Measurements from ENCODE around the gene COL9A1. TPM values are rescaled to one million over a fixed set of nuclear protein-coding genes. Genes with fewer than 3 reads are reported as not detected.

COL9A1 gene
- total RNA-seq, 3 donors from 2014 or later (not counting 1 experiment from before 2014, with no cell fraction given): not detected

GRCh38 chr6:70282919-70283461, 19.9 kb downstream of the COL9A1 start:
- no peaks in the 10 kb centered on the region for H3K36me3 Mint-ChIP-seq
- no peaks in the 10 kb centered on the region for H3K4me1 Mint-ChIP-seq
- DNase-seq (no peak), ATAC-seq (no peak)
- no peaks in the 10 kb centered on the region for H3K9me3 ChIP-seq (ENCODE audit: control insufficient read depth, insufficient read depth, low read length)
- no peak overlapping the region for H3K27ac ChIP-seq (ENCODE audit: low read length)
- H3K9me3 Mint-ChIP-seq: no peaks in the 10 kb centered on the region
- no peak overlapping the region for H3K4me3 Mint-ChIP-seq
- peaks cover 19% of the 10 kb centered on the region for H3K27me3 ChIP-seq (ENCODE audit: control insufficient read depth, insufficient read depth, low read length)
- no peaks in the 10 kb centered on the region for H3K4me1 ChIP-seq (ENCODE audit: control insufficient read depth, insufficient read depth, low read length)
- H3K27ac Mint-ChIP-seq: no peak overlapping the region
- H3K4me3 ChIP-seq (ENCODE audit: low read length): no peak overlapping the region
- 4% methylated on average over 31 of the region's 31 CpGs for WGBS (ENCODE audit: insufficient coverage)
- H3K27me3 Mint-ChIP-seq (ENCODE audit: low read depth in 2 of 2): peaks cover 7 to 16% of the 10 kb centered on the region in 2 donors
- intact Hi-C loops (cut with micrococcal nuclease): no loop called here
- H3K36me3 ChIP-seq (ENCODE audit: control insufficient read depth, insufficient read depth, low read length): no peaks in the 10 kb centered on the region
- no peak for TF ChIP-seq CTCF (IDR thresholded peaks at IDR 0.05)

DNA sequence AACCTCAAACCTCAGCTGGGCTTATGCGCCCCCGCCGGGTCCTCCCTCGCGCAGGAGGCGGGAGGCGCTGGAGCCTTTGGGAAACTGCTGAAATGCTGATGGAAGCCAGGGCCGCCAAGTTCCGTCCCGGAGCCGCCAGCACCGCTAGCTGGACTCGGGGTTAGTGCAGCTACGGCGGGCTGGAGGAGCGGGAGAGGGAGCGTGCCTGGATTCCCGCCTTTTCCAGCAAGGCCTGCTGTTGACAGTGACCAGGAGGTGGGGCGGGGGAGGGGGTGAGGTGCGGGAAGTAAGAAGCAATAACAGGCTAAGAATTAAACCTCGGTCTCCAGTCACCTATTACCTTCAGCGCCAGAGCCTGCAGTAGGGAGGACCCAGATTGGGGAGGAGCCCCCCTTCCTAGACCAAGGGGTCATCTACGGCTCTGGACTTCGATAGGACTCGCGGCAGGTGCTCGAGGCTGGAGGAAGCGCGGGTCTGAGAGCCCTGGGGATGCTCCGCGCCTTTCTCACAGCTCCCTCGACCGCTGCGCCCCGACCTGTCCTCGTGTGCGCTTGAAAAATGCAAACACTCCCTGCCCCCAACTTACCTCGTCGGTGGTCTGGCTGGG, 20.5 kb downstream of the COL9A1 start:
- intact Hi-C loops (cut with micrococcal nuclease): no loop called here
- peaks cover 7 to 16% of the 10 kb centered on the region in 2 donors for H3K27me3 Mint-ChIP-seq (ENCODE audit: low read depth in 2 of 2)

GRCh38 chr6:70281923-70282311, 21.0 kb downstream of the COL9A1 start:
- no peaks in the 10 kb centered on the region for H3K36me3 ChIP-seq (ENCODE audit: control insufficient read depth, insufficient read depth, low read length)
- Mint-ChIP-seq H3K36me3 (no peaks in the 10 kb centered on the region), H3K27me3 (ENCODE audit: low read depth in 2 of 2) (peaks cover 7 to 16% of the 10 kb centered on the region in 2 donors), H3K27ac (no peak overlapping the region), H3K4me3 (no peak overlapping the region), H3K9me3 (no peaks in the 10 kb centered on the region), H3K4me1 (no peaks in the 10 kb centered on the region)
- 30% methylated on average over 8 of the region's 8 CpGs for WGBS (ENCODE audit: insufficient coverage)
- intact Hi-C loops (cut with micrococcal nuclease): no loop called here
- H3K4me3 ChIP-seq (ENCODE audit: low read length): no peak overlapping the region
- ATAC-seq: no peak
- no peak overlapping the region for H3K27ac ChIP-seq (ENCODE audit: low read length)
- peaks cover 19% of the 10 kb centered on the region for H3K27me3 ChIP-seq (ENCODE audit: control insufficient read depth, insufficient read depth, low read length)
- H3K9me3 ChIP-seq (ENCODE audit: control insufficient read depth, insufficient read depth, low read length): no peaks in the 10 kb centered on the region
- H3K4me1 ChIP-seq (ENCODE audit: control insufficient read depth, insufficient read depth, low read length): no peaks in the 10 kb centered on the region
- DNase-seq: no peak
- no peak for TF ChIP-seq CTCF (IDR thresholded peaks at IDR 0.05)

More for the DNA sequence above, 20.5 kb downstream of the COL9A1 start:
- Histone ChIP-seq H3K27me3 (ENCODE audit: control insufficient read depth, insufficient read depth, low read length) (peaks cover 19% of the 10 kb centered on the region), H3K4me3 (ENCODE audit: low read length) (no peak overlapping the region), H3K36me3 (ENCODE audit: control insufficient read depth, insufficient read depth, low read length) (no peaks in the 10 kb centered on the region), H3K9me3 (ENCODE audit: control insufficient read depth, insufficient read depth, low read length) (no peaks in the 10 kb centered on the region), H3K4me1 (ENCODE audit: control insufficient read depth, insufficient read depth, low read length) (no peaks in the 10 kb centered on the region), H3K27ac (ENCODE audit: low read length) (no peak overlapping the region)
- H3K4me3 Mint-ChIP-seq: no peak overlapping the region
- TF ChIP-seq CTCF (IDR thresholded peaks at IDR 0.05): no peak
- no peak for ATAC-seq
- H3K4me1 Mint-ChIP-seq: no peaks in the 10 kb centered on the region
- H3K36me3 Mint-ChIP-seq: no peaks in the 10 kb centered on the region
- H3K27ac Mint-ChIP-seq: no peak overlapping the region
- no peak for DNase-seq
- no peaks in the 10 kb centered on the region for H3K9me3 Mint-ChIP-seq
- 4% methylated on average over 39 of the region's 39 CpGs for WGBS (ENCODE audit: insufficient coverage)

GRCh38 chr6:70280400-70280853, 22.5 kb downstream of the COL9A1 start:
- Mint-ChIP-seq H3K27me3 (ENCODE audit: low read depth in 2 of 2) (peaks cover 7 to 16% of the 10 kb centered on the region in 2 donors), H3K36me3 (no peaks in the 10 kb centered on the region), H3K4me3 (no peak overlapping the region), H3K27ac (no peak overlapping the region), H3K4me1 (no peaks in the 10 kb centered on the region), H3K9me3 (no peaks in the 10 kb centered on the region)
- 52% methylated on average over 15 of the region's 15 CpGs for WGBS (ENCODE audit: insufficient coverage)
- H3K9me3 ChIP-seq (ENCODE audit: control insufficient read depth, insufficient read depth, low read length): no peaks in the 10 kb centered on the region
- TF ChIP-seq CTCF (IDR thresholded peaks at IDR 0.05): no peak
- DNase-seq: no peak
- no peak for ATAC-seq
- H3K4me1 ChIP-seq (ENCODE audit: control insufficient read depth, insufficient read depth, low read length): no peaks in the 10 kb centered on the region
- no peak overlapping the region for H3K4me3 ChIP-seq (ENCODE audit: low read length)
- H3K27me3 ChIP-seq (ENCODE audit: control insufficient read depth, insufficient read depth, low read length): peaks cover 16% of the 10 kb centered on the region
- intact Hi-C loops (cut with micrococcal nuclease): no loop called here
- H3K36me3 ChIP-seq (ENCODE audit: control insufficient read depth, insufficient read depth, low read length): no peaks in the 10 kb centered on the region
- H3K27ac ChIP-seq (ENCODE audit: low read length): no peak overlapping the region
